Keratinocyte (primary cell): ENCODE data around the gene SLC35E4. TPM values are rescaled to one million over a fixed set of nuclear protein-coding genes. Genes with fewer than 3 reads are reported as not detected.
A peak's percentile ranks its signal among the peaks of the same experiment; 100 is the strongest.

ENCODE experiments used
- DNase-seq: peaks from one replicate; pipeline ENCODE4 v3.0.0-alpha.2; 2011; ENCODE audit warnings: low read depth, missing footprints, low spot score
- FAIRE-seq: peaks from 2 replicates; lab custom pipeline; 2011; peaks lifted over from hg19 to GRCh38; lab: Jason Lieb, UNC
- H2AFZ ChIP-seq: 2 replicates; pipeline ENCODE4 v1.6.0; 2012; ENCODE audit warnings: low read length, control low read depth, inconsistent platforms; ENCODE audit not compliant: control insufficient read depth
- H3K27ac ChIP-seq: 2 replicates; pipeline ENCODE4 v1.5.1; 2011; ENCODE audit warnings: low read length; ENCODE audit not compliant: control insufficient read depth, insufficient read depth
- H3K27me3 ChIP-seq: 3 replicates; pipeline ENCODE4 v1.6.0; 2011; ENCODE audit warnings: low read length; ENCODE audit not compliant: control insufficient read depth, insufficient read depth; ENCODE audit errors: extremely low read depth
- H3K36me3 ChIP-seq, 2 experiments: 2 replicates in 1 of 2; 3 replicates in 1 of 2; pipeline ENCODE4 v1.5.1; 2011; ENCODE audit warnings: low read length in 2 of 2, mild to moderate bottlenecking in 1 of 2; ENCODE audit not compliant: control insufficient read depth in 2 of 2, insufficient read depth in 2 of 2; ENCODE audit errors: extremely low read depth in 1 of 2
- H3K4me1 ChIP-seq: 3 replicates; pipeline ENCODE4 v1.5.1; 2011; ENCODE audit warnings: low read length; ENCODE audit not compliant: control insufficient read depth, insufficient read depth; ENCODE audit errors: extremely low read depth
- H3K4me2 ChIP-seq: 3 replicates; pipeline ENCODE4 v1.6.0; 2011; ENCODE audit warnings: low read depth, low read length; ENCODE audit not compliant: control insufficient read depth, insufficient read depth; ENCODE audit errors: extremely low read depth
- H3K4me3 ChIP-seq, 3 experiments: fragments of 200-600 bp in 1 of 3; sonication (generic) in 1 of 3; 2 replicates in 2 of 3; 3 replicates in 1 of 3; pipeline ENCODE4 v1.5.1; 2011 to 2016; ENCODE audit warnings: low read length in 3 of 3, mild to moderate bottlenecking in 3 of 3, control low read depth in 2 of 3, inconsistent platforms in 1 of 3, low read depth in 1 of 3, mixed read lengths in 1 of 3, mixed run types in 1 of 3, moderate library complexity in 1 of 3; ENCODE audit not compliant: control insufficient read depth in 2 of 3, insufficient read depth in 2 of 3; ENCODE audit errors: extremely low read depth in 1 of 3
- H3K79me2 ChIP-seq: 2 replicates; pipeline ENCODE4 v1.6.0; 2012; ENCODE audit warnings: low read length; ENCODE audit not compliant: control insufficient read depth, insufficient read depth
- H3K9ac ChIP-seq: 3 replicates; pipeline ENCODE4 v1.6.0; 2011; ENCODE audit warnings: low read length; ENCODE audit not compliant: control insufficient read depth, insufficient read depth; ENCODE audit errors: extremely low read depth
- H3K9me1 ChIP-seq: 3 replicates; pipeline ENCODE4 v1.6.0; 2011; ENCODE audit warnings: low read length; ENCODE audit not compliant: control insufficient read depth, insufficient read depth; ENCODE audit errors: extremely low read depth
- H3K9me3 ChIP-seq: 2 replicates; pipeline ENCODE4 v1.5.1; 2012; ENCODE audit warnings: low read depth, low read length; ENCODE audit not compliant: control insufficient read depth
- H4K20me1 ChIP-seq: 3 replicates; pipeline ENCODE4 v1.6.0; 2011; ENCODE audit warnings: low read length; ENCODE audit not compliant: control insufficient read depth, insufficient read depth; ENCODE audit errors: extremely low read depth
- EZH2 ChIP-seq: IDR thresholded peaks from one replicate; pipeline ENCODE4 v1.6.1; 2012; ENCODE audit warnings: inconsistent platforms, mild to moderate bottlenecking, low read length, moderate library complexity
- dilution Hi-C: fragments of 300-500 bp; cut with MboI; formaldehyde crosslinking; loops from one replicate; pipeline ENCODE4 v1.7.0; 2020; ENCODE audit warnings: low sequenced_read_pairs; ENCODE audit not compliant: extremely low pct_ligation_motif_present
- polyA plus RNA-seq, 5 experiments: library from polyadenylated mRNA; depleted of rRNA in 3 of 5; stranded (reverse) in 3 of 5; stranded (forward) in 1 of 5; unstranded in 1 of 5; fragments of >200 nt; gene quantifications; 1 replicate in 1 of 5; 2 replicates in 3 of 5; 3 replicates in 1 of 5; pipeline versions ENCODE4 v1.2.1 to v1.2.3, GENCODE V29; 2011 to 2012; ENCODE audit warnings: missing spikeins in 2 of 5, low read depth in 1 of 5, low replicate concordance in 1 of 5
- TF ChIP-seq, protein P1 (sequence below), 3 experiments: IDR thresholded peaks in 1 of 3; conservative IDR thresholded peaks in 1 of 3; optimal IDR thresholded peaks in 1 of 3; 2 replicates in 2 of 3; 3 replicates in 1 of 3; pipeline versions ENCODE3 to v1.5.1; 2011; ENCODE audit warnings: low read length in 3 of 3, mild to moderate bottlenecking in 3 of 3, moderate library complexity in 2 of 3, control low read depth in 1 of 3, inconsistent platforms in 1 of 3; ENCODE audit not compliant: insufficient read depth in 2 of 3; ENCODE audit errors: extremely low read depth in 1 of 3

The SLC35E4 gene
- polyA plus RNA-seq, 1 donor (not counting 4 experiments of a cell fraction or from before 2014, with no cell fraction given): 2.3 TPM

DNA sequence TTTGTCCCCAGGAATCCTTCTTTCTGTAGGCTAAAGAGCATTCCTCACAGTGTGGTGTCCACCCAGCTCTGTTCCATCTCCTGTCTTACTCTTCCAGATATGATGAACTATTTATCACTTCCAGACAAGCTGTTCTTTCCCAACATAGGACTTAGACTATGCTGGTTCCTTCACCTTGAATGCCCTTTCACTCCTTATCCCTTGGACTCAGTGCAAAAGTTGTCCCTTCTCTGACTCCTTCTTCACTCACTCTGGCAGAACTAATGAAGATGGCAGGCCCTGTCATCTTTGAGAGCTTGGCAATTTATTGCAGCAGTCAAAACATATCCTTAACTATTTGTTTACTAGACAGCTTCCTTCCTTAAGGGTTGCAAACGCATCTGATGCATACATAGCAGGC lies 55.6 kb downstream of the SLC35E4 start:
- Histone ChIP-seq H3K9me1 (no peaks in the 10 kb centered on the region), H4K20me1 (no peaks in the 10 kb centered on the region), H3K4me3 (no peak overlapping the region), H2AFZ (no peak overlapping the region), H3K27ac (no peak overlapping the region), H3K36me3 (no peaks in the 10 kb centered on the region), H3K27me3 (no peaks in the 10 kb centered on the region), H3K9me3 (no peaks in the 10 kb centered on the region), H3K9ac (no peak overlapping the region), H3K79me2 (no peaks in the 10 kb centered on the region), H3K4me1 (peaks cover 4% of the 10 kb centered on the region), H3K4me2 (no peak overlapping the region)
- dilution Hi-C loops: no loop called here
- DNase-seq (no peak), FAIRE-seq (no peak)
- TF ChIP-seq EZH2: no peak
- TF ChIP-seq, protein P1, sequence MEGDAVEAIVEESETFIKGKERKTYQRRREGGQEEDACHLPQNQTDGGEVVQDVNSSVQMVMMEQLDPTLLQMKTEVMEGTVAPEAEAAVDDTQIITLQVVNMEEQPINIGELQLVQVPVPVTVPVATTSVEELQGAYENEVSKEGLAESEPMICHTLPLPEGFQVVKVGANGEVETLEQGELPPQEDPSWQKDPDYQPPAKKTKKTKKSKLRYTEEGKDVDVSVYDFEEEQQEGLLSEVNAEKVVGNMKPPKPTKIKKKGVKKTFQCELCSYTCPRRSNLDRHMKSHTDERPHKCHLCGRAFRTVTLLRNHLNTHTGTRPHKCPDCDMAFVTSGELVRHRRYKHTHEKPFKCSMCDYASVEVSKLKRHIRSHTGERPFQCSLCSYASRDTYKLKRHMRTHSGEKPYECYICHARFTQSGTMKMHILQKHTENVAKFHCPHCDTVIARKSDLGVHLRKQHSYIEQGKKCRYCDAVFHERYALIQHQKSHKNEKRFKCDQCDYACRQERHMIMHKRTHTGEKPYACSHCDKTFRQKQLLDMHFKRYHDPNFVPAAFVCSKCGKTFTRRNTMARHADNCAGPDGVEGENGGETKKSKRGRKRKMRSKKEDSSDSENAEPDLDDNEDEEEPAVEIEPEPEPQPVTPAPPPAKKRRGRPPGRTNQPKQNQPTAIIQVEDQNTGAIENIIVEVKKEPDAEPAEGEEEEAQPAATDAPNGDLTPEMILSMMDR (optimal IDR thresholded peaks at IDR 0.05 in 1 of 3, IDR thresholded peaks at IDR 0.05 in 1 of 3, conservative IDR thresholded peaks at IDR 0.05 in 1 of 3; ENCODE audit: extremely low read depth in 1 of 3, insufficient read depth in 2 of 3, low read length in 3 of 3): no peak

DNA sequence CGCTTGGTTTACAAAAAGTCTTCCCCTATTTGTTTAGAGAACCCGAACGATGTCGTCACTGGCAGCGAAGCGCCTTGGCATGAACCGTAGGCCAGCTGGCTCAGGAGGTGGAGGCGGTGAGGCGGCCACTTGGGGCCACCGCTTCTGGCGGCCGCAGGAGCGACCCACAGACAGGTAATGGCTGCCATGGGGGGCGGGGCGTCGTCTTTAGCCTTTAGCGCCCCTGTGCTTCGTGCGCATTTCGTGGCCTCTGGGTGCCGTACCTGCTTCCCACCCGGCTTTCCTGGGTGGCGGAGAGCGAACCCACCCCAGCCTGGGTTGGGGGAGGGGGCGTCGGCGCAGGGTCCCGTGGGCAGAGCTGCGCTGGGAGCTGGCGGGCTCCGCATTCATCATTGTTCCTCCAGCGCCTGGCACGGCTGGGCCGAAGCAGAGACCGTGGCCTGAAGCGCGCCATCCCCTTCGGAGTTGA lies 58.6 kb downstream of the SLC35E4 start:
- DNase-seq: no peak
- H3K9ac ChIP-seq: peak overlapping the region; percentile 51

More for the DNA sequence above, 58.6 kb downstream of the SLC35E4 start:
- Histone ChIP-seq H3K79me2 (no peaks in the 10 kb centered on the region), H3K36me3 (no peaks in the 10 kb centered on the region), H4K20me1 (no peaks in the 10 kb centered on the region), H3K9me1 (no peaks in the 10 kb centered on the region), H3K9me3 (no peaks in the 10 kb centered on the region), H3K4me3 (peak overlapping the region; percentile 48 to 64 (median 62)), H2AFZ (peak overlapping the region; percentile 92), H3K27me3 (no peaks in the 10 kb centered on the region), H3K4me1 (peaks cover 4% of the 10 kb centered on the region), H3K4me2 (peak overlapping the region; percentile 79), H3K27ac (no peak overlapping the region)
- TF ChIP-seq, protein P1 (optimal IDR thresholded peaks at IDR 0.05 in 1 of 3, IDR thresholded peaks at IDR 0.05 in 1 of 3, conservative IDR thresholded peaks at IDR 0.05 in 1 of 3; ENCODE audit: extremely low read depth in 1 of 3, insufficient read depth in 2 of 3, low read length in 3 of 3): no peak
- TF ChIP-seq EZH2: no peak
- FAIRE-seq: no peak
- dilution Hi-C loops: no loop called here
